ENCODE results near the gene MARCHF10. TPM values are rescaled to one million over a fixed set of nuclear protein-coding genes. Genes with fewer than 3 reads are reported as not detected.
"Not testable (repeated sequence)": the region's sequence is repeated elsewhere in the genome, so short reads cannot be mapped to it uniquely, and the experiment has no call there.

Gene MARCHF10
- total RNA-seq, 1 donor from 2014 or later: not detected

- intact Hi-C loops (cut with micrococcal nuclease): loop anchor here (5.0 kb wide), 1 partner anchor 706 kb away; no protein-coding TSS in a partner anchor
These were observed 106.4 kb downstream of the MARCHF10 start for GRCh38 chr17:62701706-62702085.

GRCh38 chr17:62700964-62701705 lies 107.0 kb downstream of the MARCHF10 start:
- intact Hi-C loops (cut with micrococcal nuclease): loop anchor here (5.0 kb wide), 1 partner anchor 706 kb away; no protein-coding TSS in a partner anchor

GRCh38 chr17:62698459-62698858 lies 109.7 kb downstream of the MARCHF10 start:
- intact Hi-C loops (cut with micrococcal nuclease): not testable (repeated sequence)

DNA sequence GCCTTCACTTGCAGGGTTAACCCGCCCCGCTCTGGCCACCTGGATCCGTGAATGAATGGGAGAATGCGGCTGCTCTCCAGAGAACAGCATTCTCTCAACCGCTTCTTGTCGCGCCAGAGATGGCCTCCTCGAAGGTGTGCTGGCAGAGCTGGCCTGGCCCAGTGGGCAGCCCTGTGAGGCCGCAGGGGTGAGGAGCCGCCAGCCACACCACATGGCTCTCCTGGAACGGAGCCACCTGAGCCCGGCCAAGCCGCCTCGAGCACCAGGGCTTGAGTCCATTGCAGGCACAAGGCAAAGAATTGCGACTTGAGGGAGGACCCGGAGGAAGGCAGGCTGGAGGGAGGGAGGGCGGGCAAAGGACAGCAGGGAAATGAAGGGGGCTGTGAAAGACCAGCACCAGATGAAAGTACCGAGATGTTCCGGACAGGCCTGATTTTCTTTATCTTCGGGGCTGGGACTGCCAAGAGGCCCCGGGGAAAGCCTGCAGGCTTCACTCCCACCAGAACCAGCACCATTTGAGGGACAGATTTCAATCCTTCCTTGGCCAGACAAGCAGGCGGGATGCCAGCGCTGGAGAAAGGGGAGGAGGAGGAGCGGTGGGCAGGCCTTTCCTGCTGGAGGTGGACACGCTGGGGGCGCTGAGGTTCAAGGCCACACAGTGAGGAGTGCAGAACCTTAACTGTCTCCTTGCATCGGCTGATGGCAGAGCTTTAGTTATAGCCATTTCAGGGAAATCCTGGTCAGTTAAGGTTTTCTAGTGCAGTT lies 111.2 kb downstream of the MARCHF10 start:
- intact Hi-C loops (cut with micrococcal nuclease): no loop called here

- intact Hi-C loops (cut with micrococcal nuclease): no loop called here
These were observed 111.9 kb downstream of the MARCHF10 start for GRCh38 chr17:62696256-62696655.

DNA sequence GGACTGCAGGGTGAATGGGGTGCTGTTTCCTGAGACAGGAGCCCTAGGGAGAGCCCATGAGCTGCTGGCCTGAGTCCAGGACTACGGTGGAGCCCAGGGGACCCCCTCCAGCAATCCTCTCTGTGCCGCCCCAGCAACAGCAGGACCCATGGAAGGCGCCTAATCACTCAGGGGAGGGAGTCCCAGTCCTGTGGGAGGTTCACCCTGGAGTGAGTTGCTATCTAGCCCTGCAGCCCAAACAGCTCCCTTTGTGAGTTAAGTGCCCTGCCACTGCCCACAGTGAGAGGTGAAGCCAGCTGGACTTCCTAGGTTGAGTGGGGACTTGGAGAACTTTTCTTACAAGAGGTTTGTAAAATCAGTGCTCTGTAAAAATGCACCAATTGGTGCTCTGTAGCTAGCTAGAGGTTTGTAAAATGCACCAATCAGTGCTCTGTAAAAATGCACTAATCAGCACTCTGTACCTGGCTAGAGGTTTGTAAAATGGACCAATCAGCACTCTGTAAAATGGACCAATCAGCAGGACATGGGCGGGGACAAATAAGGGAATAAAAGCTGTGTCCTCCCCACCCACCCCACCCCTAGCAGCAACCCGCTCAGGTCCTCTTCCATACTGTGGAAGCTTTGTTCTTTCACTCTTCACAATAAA lies 112.9 kb downstream of the MARCHF10 start:
- intact Hi-C loops (cut with micrococcal nuclease): not testable (repeated sequence)

DNA sequence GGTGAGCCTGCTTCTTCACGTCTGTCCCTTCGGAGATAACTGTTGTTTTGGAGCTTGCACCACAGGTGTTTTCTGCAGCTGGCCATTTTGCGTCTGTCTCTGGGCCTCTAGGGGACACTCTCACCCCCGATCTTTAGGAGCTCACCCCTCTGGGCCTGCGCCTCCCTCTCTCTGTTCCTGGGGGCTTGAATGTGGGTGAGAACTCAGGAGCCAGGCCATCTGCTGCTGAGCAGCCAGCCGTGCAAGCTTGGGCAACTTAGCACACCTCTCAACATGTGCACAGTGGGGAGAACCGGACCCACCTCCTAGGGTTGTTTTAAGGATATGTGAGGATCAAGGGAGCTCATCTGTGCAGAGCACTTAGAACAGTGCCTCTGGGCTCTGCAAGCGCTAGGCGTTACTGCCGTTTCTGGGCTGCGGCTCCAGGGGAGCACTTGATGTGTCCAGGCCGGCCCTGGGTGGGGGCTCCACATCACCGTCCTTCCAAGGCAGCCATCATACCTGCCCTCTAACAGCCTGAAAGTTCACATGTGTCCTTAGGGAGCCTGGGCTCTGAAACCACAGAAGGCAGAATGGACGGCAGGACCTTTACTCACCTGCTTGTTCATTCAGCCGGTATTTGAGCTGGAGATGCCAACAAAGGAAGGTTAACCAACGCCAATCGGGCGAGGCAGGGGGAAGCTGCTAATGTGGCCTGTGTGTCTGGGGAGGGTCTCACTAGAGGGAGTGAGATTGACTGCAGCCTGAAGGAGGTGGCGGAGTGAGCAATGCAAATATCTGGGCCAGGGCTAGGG lies 114.3 kb downstream of the MARCHF10 start:
- intact Hi-C loops (cut with micrococcal nuclease): no loop called here

DNA sequence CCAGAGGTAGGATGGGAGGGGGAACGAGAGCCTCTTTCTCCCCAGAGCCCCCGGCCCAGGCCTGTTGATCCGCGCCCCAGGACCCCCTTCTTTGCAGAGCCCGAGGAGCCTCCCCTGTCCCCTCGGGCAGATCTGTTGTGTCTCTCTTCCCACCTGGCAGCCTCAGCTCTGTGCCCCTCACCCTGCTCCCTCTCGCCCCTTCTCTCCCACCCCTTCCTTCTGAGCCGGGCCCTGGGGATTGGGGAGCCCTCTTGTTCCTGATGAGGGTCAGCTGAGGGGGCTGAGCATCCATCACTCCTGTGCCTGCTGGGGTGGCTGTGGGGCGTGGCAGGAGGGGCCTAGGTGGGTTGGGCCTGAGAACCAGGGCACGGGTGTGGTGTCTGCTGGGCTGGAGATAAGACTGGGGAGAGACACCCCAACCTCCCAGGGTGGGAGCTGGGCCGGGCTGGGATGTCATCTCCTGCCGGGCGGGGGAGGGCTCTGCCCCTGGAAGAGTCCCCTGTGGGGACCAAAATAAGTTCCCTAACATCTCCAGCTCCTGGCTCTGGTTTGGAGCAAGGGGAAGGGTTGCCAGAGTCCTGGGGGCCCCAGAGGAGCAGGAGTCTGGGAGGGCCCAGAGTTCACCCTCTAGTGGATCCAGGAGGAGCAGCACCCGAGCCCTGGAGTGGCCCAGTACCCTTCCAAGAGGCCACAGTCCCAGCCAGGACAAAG lies 115.2 kb downstream of the MARCHF10 start:
- intact Hi-C loops (cut with micrococcal nuclease): no loop called here

GRCh38 chr17:62692159-62692651 lies 115.9 kb downstream of the MARCHF10 start:
- intact Hi-C loops (cut with micrococcal nuclease): no loop called here

GRCh38 chr17:62691589-62691915 lies 116.6 kb downstream of the MARCHF10 start:
- intact Hi-C loops (cut with micrococcal nuclease): not testable (repeated sequence)

GRCh38 chr17:62690168-62690897 lies 117.8 kb downstream of the MARCHF10 start:
- intact Hi-C loops (cut with micrococcal nuclease): no loop called here

DNA sequence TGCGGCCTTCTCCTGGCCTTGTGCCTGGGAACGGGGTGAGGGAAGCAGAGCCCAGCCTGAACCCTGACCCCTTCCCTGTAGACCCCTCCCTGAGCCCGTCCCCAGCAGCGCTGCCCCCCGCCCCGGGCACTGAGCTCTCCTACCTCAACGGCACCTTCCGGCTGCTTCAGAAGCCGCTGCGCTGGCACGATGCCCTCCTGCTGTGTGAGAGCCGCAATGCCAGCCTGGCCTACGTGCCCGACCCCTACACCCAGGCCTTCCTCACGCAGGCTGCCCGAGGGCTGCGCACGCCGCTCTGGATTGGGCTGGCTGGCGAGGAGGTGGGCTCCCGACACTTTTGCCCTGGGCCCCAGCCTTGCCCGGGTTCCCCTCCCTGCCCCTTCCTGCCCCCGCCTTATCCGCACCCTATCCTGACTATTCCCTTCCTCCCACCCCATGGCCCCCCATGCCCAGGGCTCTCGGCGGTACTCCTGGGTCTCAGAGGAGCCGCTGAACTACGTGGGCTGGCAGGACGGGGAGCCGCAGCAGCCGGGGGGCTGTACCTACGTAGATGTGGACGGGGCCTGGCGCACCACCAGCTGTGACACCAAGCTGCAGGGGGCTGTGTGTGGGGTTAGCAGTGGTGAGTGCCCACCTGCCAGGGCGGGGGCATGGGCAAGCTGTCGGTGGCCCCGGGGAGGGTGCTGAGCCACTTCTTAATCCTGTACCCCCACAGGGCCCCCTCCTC lies 118.5 kb downstream of the MARCHF10 start:
- intact Hi-C loops (cut with micrococcal nuclease): no loop called here

DNA sequence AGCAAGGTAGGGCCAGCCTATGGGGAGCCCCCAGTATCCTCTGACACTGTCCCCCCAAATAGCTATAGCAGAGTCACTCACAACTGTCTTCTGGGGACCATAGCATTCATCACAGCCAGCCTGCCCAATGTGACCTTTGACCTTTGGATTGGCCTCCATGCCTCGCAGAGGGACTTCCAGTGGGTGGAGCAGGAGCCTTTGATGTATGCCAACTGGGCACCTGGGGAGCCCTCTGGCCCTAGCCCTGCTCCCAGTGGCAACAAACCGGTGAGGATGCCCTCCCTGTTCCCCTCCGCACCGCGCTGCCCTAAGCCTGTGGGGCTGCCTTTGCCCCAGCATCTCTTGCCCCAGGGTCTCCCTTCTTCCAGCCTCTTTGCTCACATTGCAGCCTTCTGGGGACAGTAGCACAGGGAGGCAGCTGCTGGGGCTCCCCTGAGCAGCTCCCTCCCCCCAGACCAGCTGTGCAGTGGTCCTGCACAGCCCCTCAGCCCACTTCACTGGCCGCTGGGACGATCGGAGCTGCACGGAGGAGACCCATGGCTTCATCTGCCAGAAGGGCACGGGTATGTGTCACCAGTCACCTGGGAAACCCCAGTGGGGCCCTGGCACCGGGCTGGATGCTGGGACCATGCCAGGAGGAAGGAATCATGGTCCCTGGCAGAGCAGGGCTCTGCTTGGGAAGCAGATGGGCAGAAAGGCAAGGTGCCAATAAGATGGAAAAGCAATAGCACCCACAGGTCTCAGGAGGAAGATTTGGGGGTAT lies 119.5 kb downstream of the MARCHF10 start:
- intact Hi-C loops (cut with micrococcal nuclease): no loop called here

GRCh38 chr17:62687997-62688396 lies 120.1 kb downstream of the MARCHF10 start:
- intact Hi-C loops (cut with micrococcal nuclease): no loop called here

DNA sequence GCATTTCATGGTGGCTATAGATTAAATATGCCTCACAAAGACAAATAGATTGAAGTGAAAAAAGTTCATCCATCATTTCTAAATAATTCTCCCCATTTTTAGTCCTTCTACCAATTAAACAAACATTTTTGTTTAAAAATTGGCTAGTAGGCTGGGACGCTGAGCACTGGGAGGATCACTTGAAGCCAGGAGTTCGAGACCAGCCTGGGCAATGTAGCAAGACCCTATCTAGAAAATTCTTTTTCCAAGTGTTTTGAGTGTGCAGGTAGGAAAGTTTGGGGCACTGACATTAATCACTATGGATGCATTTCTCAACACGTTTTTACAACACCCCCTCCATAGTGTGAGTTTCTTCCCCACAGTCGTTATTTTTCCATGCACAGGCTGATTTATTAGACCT lies 123.9 kb downstream of the MARCHF10 start:
- intact Hi-C loops (cut with micrococcal nuclease): no loop called here

DNA sequence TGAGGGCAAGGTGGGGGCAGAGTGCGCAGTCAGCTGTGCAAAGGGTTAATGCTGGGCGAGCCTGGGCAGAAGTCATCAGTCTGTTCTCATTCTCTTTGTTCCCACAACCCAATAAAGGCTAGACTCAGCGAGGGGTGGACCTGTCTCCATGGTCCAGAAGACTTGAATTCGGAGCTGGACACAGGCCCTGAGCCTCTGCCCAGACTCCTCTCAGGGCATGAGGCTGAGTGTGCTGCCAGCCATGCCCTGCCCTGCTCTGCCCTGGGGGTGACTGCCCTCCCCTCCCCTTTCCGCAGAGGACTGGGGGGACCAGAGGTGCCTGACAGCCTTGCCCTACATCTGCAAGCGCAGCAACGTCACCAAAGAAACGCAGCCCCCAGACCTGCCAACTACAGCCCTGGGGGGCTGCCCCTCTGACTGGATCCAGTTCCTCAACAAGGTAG lies 126.2 kb downstream of the MARCHF10 start:
- intact Hi-C loops (cut with micrococcal nuclease): no loop called here

DNA sequence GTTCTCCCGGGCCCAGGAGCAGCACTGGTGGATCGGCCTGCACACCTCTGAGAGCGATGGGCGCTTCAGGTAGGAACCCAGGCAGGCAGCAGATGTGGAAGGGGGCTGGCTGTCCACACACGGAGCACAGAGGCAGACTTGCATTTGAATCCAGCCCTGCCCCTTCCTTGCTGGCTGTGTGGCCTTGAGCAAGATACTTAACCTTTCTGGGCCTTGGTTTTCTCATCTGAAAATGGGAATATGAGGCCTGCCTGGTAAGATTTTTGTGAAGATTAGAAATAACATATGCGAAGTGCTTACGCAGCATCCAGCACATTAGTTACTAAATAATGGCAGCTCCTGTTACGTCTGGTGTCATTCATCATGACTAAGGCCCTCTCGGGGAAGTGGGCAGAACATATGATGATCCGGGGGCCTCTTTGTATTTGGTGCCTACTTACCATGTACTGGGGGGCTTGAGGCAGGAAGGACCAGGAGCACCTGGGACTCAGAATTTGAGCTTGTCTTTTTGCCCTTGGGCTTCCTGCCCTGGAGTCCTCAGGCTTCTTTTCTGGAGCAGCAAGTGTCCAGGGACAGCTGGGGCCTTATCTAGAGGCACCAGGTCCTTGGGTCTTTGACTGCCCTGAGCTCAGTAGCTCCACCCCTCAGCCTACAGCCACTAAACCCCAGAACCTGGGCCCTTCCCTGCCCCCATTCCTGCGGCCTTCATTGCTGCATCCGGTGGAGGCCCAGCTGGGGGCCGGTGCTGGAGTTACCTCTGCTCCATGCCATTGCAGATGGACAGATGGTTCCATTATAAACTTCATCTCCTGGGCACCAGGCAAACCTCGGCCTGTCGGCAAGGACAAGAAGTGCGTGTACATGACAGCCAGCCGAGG lies 126.8 kb downstream of the MARCHF10 start:
- intact Hi-C loops (cut with micrococcal nuclease): no loop called here
